ENCODE results near the gene ZBTB7C. TPM values are rescaled to one million over a fixed set of nuclear protein-coding genes. Genes with fewer than 3 reads are reported as not detected.
A peak's percentile ranks its signal among the peaks of the same experiment; 100 is the strongest.

Gene ZBTB7C
- total and polyA plus RNA-seq, 10 of the 15 experiments (the other 5 are each of a cell fraction or from before 2014, with no cell fraction given): under 0.01 to 0.08 (median 0.01) TPM; not detected in 7

DNA sequence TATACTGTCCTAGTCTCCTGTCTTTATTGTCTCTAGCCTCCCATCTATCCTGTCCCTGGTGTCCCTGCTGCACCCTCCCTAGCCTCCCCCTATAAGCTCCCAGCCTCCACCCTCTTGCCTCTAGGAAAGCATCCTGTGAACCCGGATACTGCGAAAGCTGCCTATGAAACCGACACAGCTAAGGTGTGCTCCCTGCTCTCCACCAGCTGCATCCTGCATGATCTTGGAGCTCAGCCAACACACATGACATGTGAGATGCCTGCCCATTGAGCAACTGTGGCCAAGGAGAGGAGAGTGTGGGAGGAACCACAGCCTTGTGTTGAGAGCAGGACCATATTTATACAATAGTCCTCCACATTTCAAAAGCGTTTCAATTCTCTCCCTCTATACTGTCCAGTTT is 187.1 kb downstream of the ZBTB7C start:
- Histone ChIP-seq H3K4me2 (ENCODE audit: control insufficient read depth, insufficient read depth) (no peak overlapping the region), H2AFZ (ENCODE audit: control insufficient read depth, low read depth, low read length) (no peak overlapping the region), H4K20me1 (ENCODE audit: control insufficient read depth, insufficient read depth) (no peaks in the 10 kb centered on the region), H3K27ac (ENCODE audit: control insufficient read depth, insufficient read depth) (no peak overlapping the region), H3K4me1 (ENCODE audit: control insufficient read depth, insufficient read depth, low read length) (no peaks in the 10 kb centered on the region), H3K9ac (ENCODE audit: control insufficient read depth, insufficient read depth, low read length) (no peak overlapping the region), H3K9me3 (replicated peaks; ENCODE audit: control insufficient read depth, insufficient read depth, low read length) (no peaks in the 10 kb centered on the region), H3K79me2 (ENCODE audit: control insufficient read depth, insufficient read depth, low read length) (no peaks in the 10 kb centered on the region), H3K27me3 (replicated peaks in 1 of 2; ENCODE audit: control insufficient read depth in 2 of 2, insufficient read depth in 2 of 2, low read length in 1 of 2) (peaks cover 0 to 2% of the 10 kb centered on the region in 2 experiments; a peak in 1 of 4 replicates), H3K36me3 (ENCODE audit: control insufficient read depth in 2 of 2, insufficient read depth in 2 of 2, low read length in 1 of 2) (no peaks in the 10 kb centered on the region), H3K4me3 (no peak overlapping the region)
- RAD21 ChIA-PET (ENCODE audit: unreplicated experiment): no interaction called here
- no TSS peak for BruUV-seq (replicated peaks)
- POLR2A ChIA-PET: no interaction called here
- peak; percentile 2 for DNase-seq (ENCODE audit: low read depth, low spot score)
- intact Hi-C loops (cut with micrococcal nuclease; ENCODE audit: unreplicated experiment) (no loop called here), in situ Hi-C loops (cut with MboI) (no loop called here)
- CTCF ChIA-PET: no interaction called here
- TF ChIP-seq ZNF622 (IDR thresholded peaks at IDR 0.05): no peak
- no peak for TF ChIP-seq TCF7 (IDR thresholded peaks at IDR 0.05; ENCODE audit: borderline replicate concordance)
- no peak for TF ChIP-seq DPF2 (IDR thresholded peaks at IDR 0.05)
- no peak for TF ChIP-seq STAT1 (conservative IDR thresholded peaks at IDR 0.05)
- TF ChIP-seq, protein P1, sequence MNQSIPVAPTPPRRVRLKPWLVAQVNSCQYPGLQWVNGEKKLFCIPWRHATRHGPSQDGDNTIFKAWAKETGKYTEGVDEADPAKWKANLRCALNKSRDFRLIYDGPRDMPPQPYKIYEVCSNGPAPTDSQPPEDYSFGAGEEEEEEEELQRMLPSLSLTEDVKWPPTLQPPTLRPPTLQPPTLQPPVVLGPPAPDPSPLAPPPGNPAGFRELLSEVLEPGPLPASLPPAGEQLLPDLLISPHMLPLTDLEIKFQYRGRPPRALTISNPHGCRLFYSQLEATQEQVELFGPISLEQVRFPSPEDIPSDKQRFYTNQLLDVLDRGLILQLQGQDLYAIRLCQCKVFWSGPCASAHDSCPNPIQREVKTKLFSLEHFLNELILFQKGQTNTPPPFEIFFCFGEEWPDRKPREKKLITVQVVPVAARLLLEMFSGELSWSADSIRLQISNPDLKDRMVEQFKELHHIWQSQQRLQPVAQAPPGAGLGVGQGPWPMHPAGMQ (IDR thresholded peaks at IDR 0.05; ENCODE audit: borderline replicate concordance): no peak
- TF ChIP-seq TCF3 (IDR thresholded peaks at IDR 0.05; ENCODE audit: borderline replicate concordance, insufficient read depth, low read depth, low read length): no peak
- no peak for TF ChIP-seq ZNF207 (IDR thresholded peaks at IDR 0.05; ENCODE audit: borderline replicate concordance)
- no peak for TF ChIP-seq RELA (IDR thresholded peaks at IDR 0.05; ENCODE audit: borderline replicate concordance, partially characterized antibody)
- TF ChIP-seq, protein P2, sequence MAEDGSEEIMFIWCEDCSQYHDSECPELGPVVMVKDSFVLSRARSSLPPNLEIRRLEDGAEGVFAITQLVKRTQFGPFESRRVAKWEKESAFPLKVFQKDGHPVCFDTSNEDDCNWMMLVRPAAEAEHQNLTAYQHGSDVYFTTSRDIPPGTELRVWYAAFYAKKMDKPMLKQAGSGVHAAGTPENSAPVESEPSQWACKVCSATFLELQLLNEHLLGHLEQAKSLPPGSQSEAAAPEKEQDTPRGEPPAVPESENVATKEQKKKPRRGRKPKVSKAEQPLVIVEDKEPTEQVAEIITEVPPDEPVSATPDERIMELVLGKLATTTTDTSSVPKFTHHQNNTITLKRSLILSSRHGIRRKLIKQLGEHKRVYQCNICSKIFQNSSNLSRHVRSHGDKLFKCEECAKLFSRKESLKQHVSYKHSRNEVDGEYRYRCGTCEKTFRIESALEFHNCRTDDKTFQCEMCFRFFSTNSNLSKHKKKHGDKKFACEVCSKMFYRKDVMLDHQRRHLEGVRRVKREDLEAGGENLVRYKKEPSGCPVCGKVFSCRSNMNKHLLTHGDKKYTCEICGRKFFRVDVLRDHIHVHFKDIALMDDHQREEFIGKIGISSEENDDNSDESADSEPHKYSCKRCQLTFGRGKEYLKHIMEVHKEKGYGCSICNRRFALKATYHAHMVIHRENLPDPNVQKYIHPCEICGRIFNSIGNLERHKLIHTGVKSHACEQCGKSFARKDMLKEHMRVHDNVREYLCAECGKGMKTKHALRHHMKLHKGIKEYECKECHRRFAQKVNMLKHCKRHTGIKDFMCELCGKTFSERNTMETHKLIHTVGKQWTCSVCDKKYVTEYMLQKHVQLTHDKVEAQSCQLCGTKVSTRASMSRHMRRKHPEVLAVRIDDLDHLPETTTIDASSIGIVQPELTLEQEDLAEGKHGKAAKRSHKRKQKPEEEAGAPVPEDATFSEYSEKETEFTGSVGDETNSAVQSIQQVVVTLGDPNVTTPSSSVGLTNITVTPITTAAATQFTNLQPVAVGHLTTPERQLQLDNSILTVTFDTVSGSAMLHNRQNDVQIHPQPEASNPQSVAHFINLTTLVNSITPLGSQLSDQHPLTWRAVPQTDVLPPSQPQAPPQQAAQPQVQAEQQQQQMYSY (CRISPR knock-in tag; IDR thresholded peaks at IDR 0.05): no peak
- TF ChIP-seq POLR2AphosphoS2 (IDR thresholded peaks at IDR 0.05; ENCODE audit: low read depth, low read length): no peak
- TF ChIP-seq IRF4 (IDR thresholded peaks at IDR 0.05; ENCODE audit: low read depth, low read length): no peak
- SMC1A ChIA-PET (ENCODE audit: uncharacterized antibody, unreplicated experiment): no interaction called here
- WGBS (ENCODE audit: insufficient coverage, insufficient replicate concordance, low lambda C conversion rate, missing lambda C conversion rate): 15% methylated on average over 4 of the region's 4 CpGs
- FAIRE-seq: no peak
- peak; percentile 47 for ATAC-seq

Data from GM12878 (cell line).